ENCODE results near the gene MTF1. TPM values are rescaled to one million over a fixed set of nuclear protein-coding genes. Genes with fewer than 3 reads are reported as not detected.
A peak's percentile ranks its signal among the peaks of the same experiment; 100 is the strongest.

The MTF1 gene
- total and polyA plus RNA-seq, 4 donors: 2.6 to 23.3 (median 10.8) TPM

DNA sequence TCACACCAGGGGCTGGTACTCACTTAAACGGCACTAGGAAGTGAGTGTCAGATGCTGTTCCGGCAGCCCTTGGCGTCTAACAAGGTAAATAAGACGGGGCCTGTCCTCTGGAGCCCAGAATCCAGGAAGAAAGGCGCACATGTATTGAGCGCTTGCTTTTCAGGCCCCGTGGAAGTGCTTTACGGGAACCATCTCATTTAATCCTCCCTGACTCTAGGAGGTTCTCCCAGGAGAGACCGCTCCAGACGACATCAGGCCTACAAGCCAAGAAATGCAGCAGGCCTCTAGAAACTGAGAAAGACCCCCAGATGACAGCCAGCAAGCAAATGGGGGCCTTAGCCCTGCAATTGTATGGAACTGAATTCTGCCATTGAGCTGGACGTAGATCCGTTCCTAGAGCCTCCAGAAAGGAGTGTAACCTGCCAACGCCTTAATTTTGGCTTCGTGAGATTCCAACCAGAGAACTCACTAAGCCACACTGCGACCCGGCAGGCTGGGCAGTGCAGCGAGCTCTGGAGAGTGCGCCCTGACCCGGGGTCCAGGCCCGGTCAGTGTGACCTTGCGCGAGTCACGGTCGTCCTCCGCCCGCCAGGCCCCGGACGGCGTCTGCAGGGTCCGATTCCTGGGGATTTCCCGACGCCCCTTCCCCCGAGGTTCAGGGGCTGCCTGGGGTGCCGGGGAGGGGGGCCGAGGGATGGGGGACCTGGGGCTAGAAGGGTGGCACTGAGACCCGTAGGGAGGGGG lies 66.3 kb downstream of the MTF1 start:
- no peak for TF ChIP-seq CTCF (IDR thresholded peaks at IDR 0.05; ENCODE audit: control extremely low read depth, extremely low read depth)
- Histone ChIP-seq H3K4me1 (ENCODE audit: control insufficient read depth in 5 of 5, insufficient read depth in 5 of 5, low read length in 5 of 5) (peaks cover 0 to 20% (median 0%) of the 10 kb centered on the region in 5 donors), H3K9ac (ENCODE audit: insufficient read depth in 1 of 2, low read length in 2 of 2) (no peak overlapping the region), H3K27me3 (ENCODE audit: control insufficient read depth in 3 of 3, insufficient read depth in 3 of 3, low read length in 2 of 3) (peaks cover 2 to 18% (median 14%) of the 10 kb centered on the region in 3 donors), H3K36me3 (ENCODE audit: control insufficient read depth in 4 of 4, insufficient read depth in 4 of 4, low read length in 4 of 4) (no peaks in the 10 kb centered on the region), H3K9me3 (ENCODE audit: control insufficient read depth in 4 of 4, insufficient read depth in 3 of 4, low read length in 3 of 4) (no peaks in the 10 kb centered on the region), H3K4me3 (peak overlapping the region; percentile 59), H3K27ac (ENCODE audit: low read depth in 1 of 2, low read length in 1 of 2) (no peak overlapping the region)
- ATAC-seq (ENCODE audit: insufficient read depth, low FRiP score): no peak
- DNase-seq: no peak
- 32 to 37% methylated on average over 36 of the region's 36 CpGs for WGBS, 2 donors

GRCh38 chr1:37782491-37782890 lies 76.9 kb downstream of the MTF1 start:
- no peak for DNase-seq
- Histone ChIP-seq H3K9me3 (ENCODE audit: control insufficient read depth in 4 of 4, insufficient read depth in 3 of 4, low read length in 3 of 4) (no peaks in the 10 kb centered on the region), H3K4me3 (no peak overlapping the region), H3K4me1 (ENCODE audit: control insufficient read depth in 5 of 5, insufficient read depth in 5 of 5, low read length in 5 of 5) (no peaks in the 10 kb centered on the region), H3K27me3 (ENCODE audit: control insufficient read depth in 3 of 3, insufficient read depth in 3 of 3, low read length in 2 of 3) (peaks cover 0 to 7% (median 0%) of the 10 kb centered on the region in 3 donors), H3K36me3 (ENCODE audit: control insufficient read depth in 4 of 4, insufficient read depth in 4 of 4, low read length in 4 of 4) (no peaks in the 10 kb centered on the region), H3K27ac (ENCODE audit: low read depth in 1 of 2, low read length in 1 of 2) (no peak overlapping the region), H3K9ac (ENCODE audit: insufficient read depth in 1 of 2, low read length in 2 of 2) (no peak overlapping the region)
- TF ChIP-seq CTCF (IDR thresholded peaks at IDR 0.05; ENCODE audit: control extremely low read depth, extremely low read depth): no peak
- ATAC-seq (ENCODE audit: insufficient read depth, low FRiP score): no peak
- WGBS, 2 donors: 81 to 87% methylated on average over 17 of the region's 17 CpGs

GRCh38 chr1:37778654-37779053 lies 80.7 kb downstream of the MTF1 start:
- no peak overlapping the region for H3K27ac ChIP-seq (ENCODE audit: low read depth in 1 of 2, low read length in 1 of 2)
- ATAC-seq (ENCODE audit: insufficient read depth, low FRiP score) (no peak), DNase-seq (no peak)
- H3K36me3 ChIP-seq (ENCODE audit: control insufficient read depth in 4 of 4, insufficient read depth in 4 of 4, low read length in 4 of 4): no peaks in the 10 kb centered on the region
- H3K4me3 ChIP-seq: no peak overlapping the region
- WGBS, 2 donors: 90 to 92% methylated on average over 3 of the region's 3 CpGs
- peaks cover 0 to 7% (median 0%) of the 10 kb centered on the region in 3 donors for H3K27me3 ChIP-seq (ENCODE audit: control insufficient read depth in 3 of 3, insufficient read depth in 3 of 3, low read length in 2 of 3)
- TF ChIP-seq CTCF (IDR thresholded peaks at IDR 0.05; ENCODE audit: control extremely low read depth, extremely low read depth): no peak
- peaks cover 0 to under 1% (median 0%) of the 10 kb centered on the region in 4 donors for H3K9me3 ChIP-seq (ENCODE audit: control insufficient read depth in 4 of 4, insufficient read depth in 3 of 4, low read length in 3 of 4)
- no peaks in the 10 kb centered on the region for H3K4me1 ChIP-seq (ENCODE audit: control insufficient read depth in 5 of 5, insufficient read depth in 5 of 5, low read length in 5 of 5)
- H3K9ac ChIP-seq (ENCODE audit: insufficient read depth in 1 of 2, low read length in 2 of 2): no peak overlapping the region

All from lung (tissue), 12 donors.